ENCODE measurements around the gene ACSF2.
"Not testable (repeated sequence)": the region's sequence is repeated elsewhere in the genome, so short reads cannot be mapped to it uniquely, and the experiment has no call there.

The ACSF2 gene, protein sequence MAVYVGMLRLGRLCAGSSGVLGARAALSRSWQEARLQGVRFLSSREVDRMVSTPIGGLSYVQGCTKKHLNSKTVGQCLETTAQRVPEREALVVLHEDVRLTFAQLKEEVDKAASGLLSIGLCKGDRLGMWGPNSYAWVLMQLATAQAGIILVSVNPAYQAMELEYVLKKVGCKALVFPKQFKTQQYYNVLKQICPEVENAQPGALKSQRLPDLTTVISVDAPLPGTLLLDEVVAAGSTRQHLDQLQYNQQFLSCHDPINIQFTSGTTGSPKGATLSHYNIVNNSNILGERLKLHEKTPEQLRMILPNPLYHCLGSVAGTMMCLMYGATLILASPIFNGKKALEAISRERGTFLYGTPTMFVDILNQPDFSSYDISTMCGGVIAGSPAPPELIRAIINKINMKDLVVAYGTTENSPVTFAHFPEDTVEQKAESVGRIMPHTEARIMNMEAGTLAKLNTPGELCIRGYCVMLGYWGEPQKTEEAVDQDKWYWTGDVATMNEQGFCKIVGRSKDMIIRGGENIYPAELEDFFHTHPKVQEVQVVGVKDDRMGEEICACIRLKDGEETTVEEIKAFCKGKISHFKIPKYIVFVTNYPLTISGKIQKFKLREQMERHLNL

DNA sequence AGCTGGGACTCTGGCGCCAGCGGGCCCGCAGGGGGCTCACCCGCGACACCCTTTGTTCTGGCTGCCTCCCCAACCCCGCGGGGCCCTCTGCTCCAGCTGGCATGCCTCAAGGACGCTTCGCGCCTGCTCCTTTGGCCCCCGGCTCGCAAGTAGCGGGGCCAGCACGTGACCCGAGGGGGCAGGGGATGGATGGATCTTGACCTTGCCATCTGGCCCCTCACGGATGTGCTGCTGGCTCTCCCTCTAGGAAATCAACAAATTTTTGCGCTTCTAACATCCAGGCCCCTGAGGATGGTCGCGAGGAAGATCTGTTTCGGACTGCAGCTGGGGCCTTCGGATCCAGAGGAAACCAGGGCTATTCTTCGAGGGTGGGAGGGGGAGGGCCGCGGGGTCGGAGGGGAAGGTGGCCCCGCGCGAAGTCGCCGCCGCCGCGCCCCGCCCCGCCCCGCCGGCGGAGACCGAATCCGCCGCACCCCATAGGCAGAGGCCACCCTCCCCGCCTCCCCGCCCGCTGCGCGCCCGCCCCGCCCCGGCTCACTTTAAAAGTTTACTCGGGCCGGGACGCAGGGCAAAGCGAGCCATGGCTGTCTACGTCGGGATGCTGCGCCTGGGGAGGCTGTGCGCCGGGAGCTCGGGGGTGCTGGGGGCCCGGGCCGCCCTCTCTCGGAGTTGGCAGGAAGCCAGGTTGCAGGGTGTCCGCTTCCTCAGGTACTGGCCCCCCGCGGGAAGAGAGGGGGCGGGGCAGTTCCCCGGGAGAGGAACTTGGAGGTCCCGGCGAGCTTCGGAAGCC lies at the start of gene ACSF2:
Gene ACSF2, plus strand, starts transcription at position 537 of the 790 bp plus-strand sequence. Its CDS starts 44 bp downstream, at position 581.
- DNase-seq: peak; percentile 92

DNA sequence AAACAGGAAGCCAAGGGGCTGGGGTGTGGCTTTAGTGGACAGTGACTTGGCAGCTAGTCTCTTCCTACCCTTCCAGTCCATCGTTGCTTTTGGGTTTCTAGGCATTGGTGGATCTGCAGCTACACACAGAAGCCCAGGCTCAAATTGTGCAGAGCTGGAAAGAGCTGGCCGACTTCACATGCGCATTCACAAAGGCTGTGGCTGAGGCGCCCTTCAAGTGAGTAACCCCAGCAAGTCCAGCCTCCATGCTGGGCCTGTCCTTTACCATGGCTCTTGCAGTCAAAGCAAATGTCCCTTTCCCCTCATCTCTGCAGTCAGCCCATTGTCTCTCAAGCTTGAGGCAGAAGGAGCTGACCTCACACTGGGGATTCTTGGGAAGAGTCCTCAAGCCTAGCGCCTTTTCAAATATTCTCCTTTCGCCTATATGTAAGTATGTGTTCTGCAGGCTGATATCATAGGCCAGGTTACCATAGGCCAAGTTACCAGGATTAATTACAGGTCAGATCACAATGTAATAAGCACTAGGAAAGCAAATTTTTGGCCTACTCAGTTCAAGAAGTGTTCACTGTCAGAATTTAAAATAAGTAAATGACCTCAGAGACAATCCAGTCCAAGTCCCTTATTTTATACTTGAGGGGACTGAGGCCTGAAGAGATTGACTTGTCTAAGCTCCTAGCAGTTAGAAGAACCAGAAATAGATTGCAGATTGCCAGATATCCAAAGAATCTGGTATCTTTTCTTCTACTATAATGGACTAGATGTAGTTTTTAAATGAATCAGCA lies 46.5 kb upstream of the ACSF2 start:
- DNase-seq: no peak

DNA sequence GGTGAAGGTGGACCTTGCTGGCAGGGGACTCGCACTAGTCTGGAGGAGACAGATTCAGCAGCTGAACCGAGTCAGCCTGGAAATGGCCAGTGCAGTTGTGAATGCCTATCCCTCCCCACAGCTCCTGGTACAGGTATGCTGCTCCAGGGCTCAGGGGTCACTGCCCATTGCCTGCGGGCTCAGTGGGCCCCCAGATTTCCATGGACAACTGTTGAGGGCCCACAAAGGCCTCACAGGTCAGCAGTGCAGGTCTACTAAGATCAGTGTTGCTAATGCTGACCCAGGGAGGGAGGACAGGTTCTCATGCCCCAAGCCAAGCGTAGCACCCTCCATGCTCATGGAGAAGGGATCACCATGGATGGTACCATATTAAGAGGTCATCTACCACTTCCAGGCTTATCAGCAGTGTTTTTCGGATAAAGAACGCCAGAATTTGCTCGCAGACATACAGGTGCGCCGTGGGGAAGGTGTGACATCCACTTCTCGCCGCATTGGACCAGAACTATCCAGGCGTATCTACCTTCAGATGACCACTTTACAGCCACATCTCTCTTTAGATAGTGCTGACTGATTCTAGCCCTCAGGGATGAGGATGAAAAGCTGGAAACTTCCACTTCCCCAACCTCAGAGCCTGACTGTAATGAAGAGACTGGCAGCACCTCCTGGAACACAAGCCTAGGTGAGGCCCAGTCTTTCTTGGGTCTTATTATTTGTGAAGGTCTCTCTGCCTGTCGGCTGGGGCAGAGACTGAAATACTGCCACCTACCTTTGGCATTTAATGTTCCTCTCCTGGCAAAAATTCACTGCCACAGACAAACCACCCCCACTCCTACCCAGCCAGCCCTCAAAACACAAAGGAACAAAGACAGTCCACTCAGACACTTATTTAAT lies 45.4 kb upstream of the ACSF2 start:
- no peak for DNase-seq

DNA sequence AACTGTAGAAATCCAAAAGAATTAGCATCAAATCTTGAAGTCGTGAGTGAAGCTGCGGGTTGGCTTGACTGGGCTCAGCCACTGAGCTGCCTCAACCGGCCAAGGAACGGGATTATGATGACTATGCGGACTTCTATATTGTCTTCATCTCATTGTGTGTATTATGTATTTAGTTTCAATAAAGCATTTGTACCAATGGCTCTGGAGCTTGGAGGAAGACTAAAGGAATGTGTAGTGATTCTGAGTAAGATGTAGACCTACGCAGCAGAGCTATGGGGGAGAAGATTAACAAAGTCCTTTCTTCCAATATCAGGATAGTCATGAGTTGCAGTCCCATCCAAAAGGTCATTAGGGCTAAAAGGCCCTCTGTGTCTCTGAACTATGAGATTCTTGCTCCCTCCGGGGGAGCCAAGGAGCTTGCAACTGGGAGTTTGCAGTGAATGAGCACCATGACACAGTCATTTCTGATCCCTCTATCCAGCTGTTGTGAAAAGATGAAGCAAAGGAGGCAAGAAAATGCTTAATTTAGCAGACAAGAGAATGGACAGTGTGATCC lies 44.7 kb upstream of the ACSF2 start:
- DNase-seq: no peak

DNA sequence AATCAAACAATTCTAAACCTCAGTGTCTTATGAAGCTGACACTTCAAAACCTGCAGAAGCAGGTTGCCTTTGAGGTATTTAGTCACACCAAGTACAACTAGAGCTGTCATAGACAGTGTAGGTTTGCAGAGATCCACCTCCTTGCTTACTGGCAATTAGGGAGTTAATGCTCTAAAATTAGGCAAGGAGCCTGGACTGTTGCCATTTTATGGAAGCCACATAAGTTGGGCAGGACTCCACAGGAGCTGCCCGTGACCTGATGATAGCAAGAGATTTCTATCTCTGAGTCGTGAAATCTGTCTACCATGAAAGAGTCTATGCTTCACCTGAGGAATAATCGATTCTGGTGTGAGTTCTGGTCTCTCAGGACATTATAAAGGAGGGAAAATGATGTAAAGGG lies 44.1 kb upstream of the ACSF2 start:
- DNase-seq: no peak

DNA sequence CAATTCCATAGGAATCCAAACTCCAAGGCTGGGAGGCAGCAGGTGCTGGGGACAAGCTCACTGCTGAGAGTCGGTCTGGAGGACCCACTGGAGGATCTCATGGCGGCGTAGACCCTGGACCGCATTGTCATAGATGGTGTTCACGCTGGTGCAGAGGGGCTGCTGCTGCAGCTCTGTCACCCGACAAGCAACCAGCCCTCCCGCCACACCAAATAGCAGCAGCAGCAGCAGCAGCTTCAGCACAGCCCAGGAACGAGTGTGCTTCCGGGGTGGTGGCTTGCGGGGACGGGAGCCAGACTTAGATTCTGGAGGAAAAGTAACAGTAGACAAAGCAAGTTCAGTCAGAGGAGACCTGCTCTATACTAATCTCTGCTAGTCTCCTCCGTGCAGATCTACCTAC lies 43.1 kb upstream of the ACSF2 start:
- DNase-seq: no peak

DNA sequence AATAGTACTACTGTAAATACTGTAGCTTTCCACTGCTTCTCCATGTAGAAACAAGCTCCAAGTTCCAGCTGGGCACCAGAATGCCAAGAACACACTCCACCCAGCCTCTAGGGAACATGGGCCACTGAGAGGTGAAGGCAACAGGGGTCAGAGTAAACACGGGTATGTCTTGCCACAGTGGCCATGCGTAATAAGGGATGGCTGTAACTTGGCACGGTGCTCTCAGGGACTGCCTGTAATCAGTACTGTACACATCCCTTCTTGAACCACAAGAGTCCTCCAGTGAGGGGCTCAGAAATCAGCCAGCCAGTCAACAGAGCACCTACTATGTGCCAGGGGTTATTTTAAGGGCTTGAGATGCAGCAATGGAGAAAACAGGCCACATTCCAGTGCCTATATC lies 39.5 kb upstream of the ACSF2 start:
- no peak for DNase-seq

DNA sequence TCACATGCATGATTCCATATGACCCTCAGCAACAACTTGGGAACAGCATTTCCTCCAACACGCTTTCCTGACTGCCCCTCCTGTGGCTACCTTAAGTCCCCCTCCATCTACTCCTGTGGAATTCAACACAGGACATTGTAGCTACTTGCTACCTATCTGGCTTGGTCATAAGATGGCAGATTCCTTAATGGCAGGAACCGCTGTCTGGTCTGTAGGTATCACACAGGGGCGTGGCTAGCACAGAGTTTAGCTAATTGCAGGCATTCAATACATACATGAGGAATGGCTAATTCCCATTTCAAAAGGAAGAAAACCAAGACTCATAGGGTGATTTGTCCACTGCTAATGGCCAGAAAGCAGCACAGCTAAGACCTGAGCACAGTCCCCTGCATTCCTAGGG lies 37.3 kb upstream of the ACSF2 start:
- no peak for DNase-seq

DNA sequence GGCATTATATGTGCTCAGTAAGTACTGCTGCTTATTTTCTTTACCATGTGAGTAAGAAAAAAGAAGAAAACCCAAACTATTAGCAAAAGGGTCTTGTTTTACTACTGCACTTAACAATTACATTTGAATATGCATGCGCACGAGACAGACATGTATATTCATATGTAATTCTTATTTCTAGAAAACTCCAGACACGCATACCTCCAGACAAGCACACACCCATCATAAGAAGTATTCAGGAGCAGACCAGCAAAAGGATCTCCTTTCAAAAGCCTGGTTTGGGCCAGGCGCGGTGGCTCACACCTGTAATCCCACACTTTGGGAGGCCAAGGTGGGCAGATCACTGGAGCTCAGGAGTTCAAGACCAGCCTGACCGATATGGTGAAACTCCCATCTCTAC lies 36.5 kb upstream of the ACSF2 start:
- DNase-seq: no peak

DNA sequence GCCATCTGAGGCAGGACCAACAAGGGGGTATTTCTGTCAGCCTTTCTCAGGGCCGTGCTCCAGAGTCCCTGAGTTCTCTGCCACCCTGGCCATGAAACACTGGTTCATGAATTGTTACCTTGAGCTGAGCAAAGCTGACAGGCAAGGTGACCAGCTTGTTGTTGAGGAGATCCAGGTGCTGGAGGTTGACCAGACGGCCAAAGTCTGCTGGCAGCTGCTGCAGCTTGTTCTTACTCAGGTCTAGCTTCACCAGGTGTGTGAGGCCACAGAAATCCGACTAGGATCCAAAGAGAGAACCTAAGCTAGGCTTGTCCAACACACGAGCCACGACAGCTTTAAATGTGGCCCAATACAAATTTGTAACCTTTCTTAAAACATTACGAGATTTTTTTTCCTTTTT lies 33.4 kb upstream of the ACSF2 start:
- no peak for DNase-seq

DNA sequence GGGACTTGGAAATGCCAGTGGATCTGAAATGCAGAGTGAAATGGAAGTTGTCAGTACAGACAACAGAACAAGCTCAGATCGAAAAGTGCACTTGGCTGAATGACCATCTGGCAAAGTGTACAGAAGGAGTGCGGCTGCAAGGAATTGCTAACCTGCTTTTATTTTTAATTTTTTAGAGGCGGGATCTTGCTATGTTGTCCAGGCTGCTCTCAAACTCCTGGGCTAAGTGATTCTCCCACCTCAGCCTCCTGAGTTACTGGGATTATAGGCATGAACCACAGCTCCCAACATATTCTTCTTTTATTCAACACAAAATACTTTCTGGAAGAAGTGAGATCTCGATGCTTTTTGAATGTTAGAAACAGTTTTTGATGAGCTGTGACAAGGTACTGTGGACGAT lies 32.3 kb upstream of the ACSF2 start:
- DNase-seq: no peak

DNA sequence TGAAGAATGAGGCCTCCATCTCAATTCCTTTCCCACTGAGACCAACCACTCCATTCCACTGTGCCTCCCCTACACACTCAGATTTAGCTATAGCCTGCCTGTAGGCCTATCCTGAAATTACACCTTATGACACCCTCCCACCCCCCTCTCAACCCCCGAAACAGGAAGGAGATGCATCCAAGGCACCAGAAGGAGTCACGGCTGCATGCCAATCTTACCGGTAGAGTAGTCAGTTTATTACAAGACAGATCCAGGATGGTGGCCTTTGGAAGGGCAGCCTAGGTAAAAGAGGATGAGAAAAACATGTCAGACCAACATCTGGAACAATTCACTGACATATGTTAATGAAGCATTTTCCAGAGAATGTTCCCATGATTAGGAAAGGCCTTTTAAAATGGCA lies 31.3 kb upstream of the ACSF2 start:
- DNase-seq: no peak

DNA sequence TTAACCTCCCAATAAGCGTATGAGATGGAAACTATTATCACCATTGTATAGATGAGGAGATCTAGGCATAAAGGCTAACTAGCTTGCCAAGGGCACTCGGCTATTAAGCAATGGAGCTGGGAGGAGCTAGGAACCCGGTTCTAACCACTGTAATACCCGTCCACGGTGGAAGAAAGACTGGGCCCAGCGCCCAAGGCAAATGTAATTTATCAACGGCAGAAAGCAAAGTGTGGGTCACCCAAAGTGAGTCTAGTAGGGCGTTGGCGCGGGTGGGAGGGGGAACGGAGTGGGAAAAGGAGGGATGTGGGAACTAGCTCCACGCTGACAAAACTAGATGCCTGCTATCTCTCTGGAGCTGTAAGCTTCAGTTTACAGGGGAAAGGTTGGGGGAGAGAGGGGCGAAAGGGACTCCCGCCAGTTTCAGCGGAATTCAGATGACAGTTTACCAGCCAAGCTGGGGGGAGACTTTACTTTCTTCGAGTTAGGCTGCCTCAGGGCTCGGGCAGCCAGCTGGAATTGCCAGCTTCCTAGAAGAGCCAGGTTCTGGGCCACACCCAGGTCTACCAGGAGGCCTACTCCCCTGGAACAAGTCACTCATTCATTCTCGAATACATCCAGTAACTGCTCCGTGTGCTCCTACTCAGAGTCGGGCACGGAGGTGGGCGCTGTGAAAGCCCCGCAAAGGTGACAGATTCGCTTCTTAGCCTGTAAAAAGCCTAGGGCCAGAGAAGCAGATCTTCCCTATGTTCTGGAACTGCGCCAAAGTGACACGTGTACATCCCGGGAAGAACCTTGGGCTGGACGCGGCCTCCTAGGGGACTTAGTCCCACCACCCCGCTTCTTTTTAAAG lies 29.5 kb upstream of the ACSF2 start:
- peak; percentile 73 for DNase-seq

DNA sequence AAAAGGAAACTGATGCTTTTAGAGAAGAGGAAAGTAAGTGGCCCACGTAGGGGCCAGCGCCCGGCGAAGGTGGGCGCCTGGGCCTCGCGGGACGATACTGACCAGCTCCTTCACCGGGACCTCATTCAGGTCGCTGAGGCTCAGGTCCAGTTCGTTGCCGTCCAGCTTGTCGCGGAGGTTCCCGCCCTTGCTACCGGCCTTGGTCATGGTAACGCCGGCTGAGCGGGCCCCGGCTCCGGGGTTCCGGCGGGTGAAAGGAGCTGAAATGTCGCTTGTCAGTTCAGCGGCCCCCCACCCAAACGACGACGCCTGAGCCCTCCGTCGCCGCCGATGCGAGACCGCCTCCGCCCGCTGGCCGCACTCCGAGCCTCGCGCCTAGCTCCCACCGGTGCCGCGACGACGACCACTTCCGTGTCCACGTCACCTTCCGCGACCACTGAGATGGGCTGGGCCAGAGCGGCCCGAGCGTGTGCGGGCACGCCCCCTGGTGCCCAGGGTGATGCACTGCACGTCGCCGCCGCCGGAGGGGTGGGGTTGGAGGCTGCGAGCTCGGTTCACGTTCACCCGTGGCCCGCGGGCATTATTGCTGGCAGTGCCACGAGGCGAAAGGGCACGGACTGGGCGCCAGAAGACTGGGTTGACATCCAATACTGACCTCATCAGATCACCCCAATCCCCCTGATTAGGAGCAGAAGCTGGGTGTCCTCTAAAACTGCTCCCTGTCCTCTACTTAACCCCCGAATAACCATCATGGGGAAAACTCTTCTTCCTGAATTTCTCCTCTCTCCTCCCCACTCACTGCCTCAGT lies 28.7 kb upstream of the ACSF2 start, which contains the start of gene LRRC59:
Gene LRRC59, minus strand, starts transcription at position 413 of the 808 bp plus-strand sequence. Its CDS starts 206 bp downstream, at position 207.
- peak; percentile 97 for DNase-seq

DNA sequence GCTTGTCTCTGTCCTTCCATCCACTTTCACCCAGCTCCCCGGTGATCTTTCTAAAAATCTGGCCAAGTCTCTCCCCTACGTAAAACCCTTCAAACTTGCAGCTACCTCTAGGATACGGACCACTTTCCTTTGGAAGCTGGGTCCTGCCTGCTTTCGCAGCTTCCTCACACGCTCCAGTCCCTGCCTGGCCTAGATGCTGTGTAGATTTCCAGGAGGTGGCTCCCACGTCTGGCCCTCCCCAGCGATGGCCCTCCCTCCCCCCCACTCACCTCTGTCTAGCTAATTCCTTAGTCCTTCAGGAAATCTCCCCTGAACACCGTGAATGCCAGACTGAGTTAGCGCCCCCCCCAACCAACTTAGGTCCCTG lies 28.1 kb upstream of the ACSF2 start:
- DNase-seq: no peak

DNA sequence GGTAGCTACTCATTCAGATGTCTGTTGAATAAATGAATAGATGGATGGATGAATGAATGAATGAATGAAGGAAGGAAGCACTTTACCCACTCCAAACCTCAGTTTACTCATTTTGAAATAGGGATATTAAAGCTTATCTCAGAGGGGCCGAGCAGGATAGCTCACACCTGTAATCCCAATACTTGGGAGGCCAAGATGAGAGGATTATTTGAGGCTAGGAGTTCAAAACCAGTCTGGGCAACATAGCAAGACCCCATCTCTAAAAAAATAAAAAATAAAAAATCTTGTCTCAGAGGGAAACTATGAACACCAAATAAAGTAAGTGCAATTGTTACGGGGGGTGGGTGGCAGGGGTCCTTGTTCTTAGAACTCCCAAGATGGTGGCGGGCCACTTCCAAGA lies 27.3 kb upstream of the ACSF2 start:
- DNase-seq: not testable (repeated sequence)

DNA sequence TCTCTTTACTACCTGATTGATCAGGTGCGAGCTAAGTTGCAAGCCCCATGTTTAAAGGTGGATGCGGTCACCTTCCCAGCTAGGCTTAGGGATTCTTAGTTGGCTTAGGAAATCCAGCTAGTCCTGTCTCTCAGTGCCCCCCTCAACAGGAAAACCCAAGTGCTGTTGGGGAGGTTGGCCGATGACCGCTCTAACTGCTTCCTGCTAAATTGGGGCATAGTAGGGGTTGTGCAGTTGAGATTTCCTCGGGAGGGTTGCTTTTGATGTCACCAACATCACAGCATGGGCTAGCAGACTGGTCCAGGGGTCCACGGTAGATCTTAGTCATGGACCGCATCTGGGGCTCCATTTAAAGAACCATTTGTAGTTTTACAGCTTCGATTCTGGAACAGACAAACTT lies 26.4 kb upstream of the ACSF2 start:
- DNase-seq: not testable (repeated sequence)

DNA sequence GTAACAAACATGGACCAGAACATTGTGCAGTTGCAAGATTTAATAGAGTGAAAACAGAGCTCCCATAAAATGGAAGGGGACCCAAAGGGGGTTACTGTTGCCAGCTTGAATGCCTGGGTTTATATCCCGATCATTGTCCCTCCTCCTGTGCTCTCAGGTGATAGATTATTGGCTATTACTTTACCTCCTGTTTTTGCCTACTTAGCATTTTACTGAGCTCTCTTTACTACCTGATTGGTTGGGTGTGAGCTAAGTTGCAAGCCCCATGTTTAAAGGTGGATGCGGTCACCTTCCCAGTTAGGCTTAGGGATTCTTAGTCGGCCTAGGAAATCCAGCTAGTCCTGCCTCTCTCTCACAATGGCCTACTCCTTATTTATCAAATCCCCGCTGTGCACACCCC lies 20.7 kb upstream of the ACSF2 start:
- DNase-seq: not testable (repeated sequence)

DNA sequence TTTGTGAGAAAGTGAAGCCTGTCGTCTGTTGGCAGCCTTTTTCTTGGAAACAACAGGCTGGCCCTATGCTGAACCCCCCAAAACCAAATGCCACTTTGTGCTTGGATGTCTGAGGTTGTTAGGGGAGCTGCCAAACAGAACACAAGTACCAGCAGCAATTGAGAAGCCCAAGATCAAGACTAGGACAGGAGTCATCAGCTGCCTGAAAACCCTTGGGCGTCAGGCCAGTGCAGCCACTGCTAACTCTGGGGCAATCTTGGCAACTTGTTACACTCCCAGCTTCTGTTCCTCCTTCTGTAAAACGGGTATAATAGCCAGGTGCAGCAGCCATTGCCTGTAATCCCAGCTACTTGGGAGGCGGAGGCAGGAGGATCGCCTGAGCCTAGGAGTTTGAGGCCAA lies 19.4 kb upstream of the ACSF2 start:
- no peak for DNase-seq

DNA sequence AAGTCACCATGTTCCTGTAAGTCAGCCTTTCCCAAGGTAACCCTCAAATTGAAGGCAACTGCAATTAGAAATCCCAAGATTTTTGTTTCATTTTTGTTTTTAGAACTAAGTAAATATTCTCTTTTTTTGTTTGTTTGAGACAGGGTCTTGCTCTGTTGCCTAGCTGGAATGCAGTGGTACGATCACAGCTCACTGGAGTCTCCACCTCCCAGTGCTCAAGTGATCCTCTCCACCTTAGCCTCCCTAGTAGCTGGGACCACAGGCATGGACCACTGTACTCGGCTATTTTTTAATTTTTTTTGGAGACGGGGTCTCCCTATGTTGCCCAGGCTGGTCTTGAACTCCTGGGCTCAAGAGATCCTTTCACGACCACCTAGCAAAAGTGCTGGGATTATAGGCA lies 18.1 kb upstream of the ACSF2 start:
- DNase-seq: no peak

Data from activated effector memory CD4-positive, alpha-beta T cell treated with anti-CD3 and anti-CD28 coated beads, Interleukin-2, amount 50 U/mL, for 16 hours (primary cell).